ENCODE data around the gene CFAP77. TPM values are rescaled to one million over a fixed set of nuclear protein-coding genes. Genes with fewer than 3 reads are reported as not detected.

CFAP77 gene
- total and polyA plus RNA-seq, 2 of the 8 experiments (the other 6 are each of a cell fraction or from before 2014, with no cell fraction given) = 0.63 to 0.97 TPM

DNA sequence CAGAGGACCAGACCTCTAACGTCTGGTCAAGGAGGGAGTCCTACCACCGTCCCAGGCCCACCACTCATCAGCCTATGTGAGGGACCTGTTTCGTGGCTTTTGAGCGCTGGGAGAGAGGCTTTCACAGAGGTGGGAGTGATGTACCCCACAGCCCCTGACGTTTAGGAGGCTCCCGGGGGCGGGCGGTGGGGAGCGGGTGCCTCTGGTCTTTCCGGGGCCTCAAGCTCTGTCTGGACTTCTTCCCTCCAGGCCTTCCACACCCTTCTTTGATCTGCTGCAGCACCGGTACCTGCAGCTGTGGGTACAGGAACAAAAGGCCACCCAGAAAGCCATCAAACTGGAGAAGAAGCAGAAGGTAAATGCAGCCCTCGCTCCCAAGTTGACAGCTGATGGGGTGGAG lies 127.3 kb downstream of the CFAP77 start:
- CTCF ChIA-PET (ENCODE audit: partially characterized antibody) = interaction anchor here (1.0 to 3.7 kb wide), 5 partner anchors 9 to 365 kb away, joined by 3 to 20 read pairs (median 4); no protein-coding TSS in a partner anchor
- WGBS, 2 experiments (ENCODE audit: extremely low coverage in 1 of 2, insufficient coverage in 1 of 2, insufficient read length in 1 of 2, insufficient replicate concordance in 2 of 2, low coverage in 1 of 2, low lambda C conversion rate in 2 of 2, missing lambda C conversion rate in 1 of 2) = 81% methylated on average over 12 of the region's 12 CpGs; no CpG with 5 or more reads in 1 of the 2 experiments
- no peak for FAIRE-seq
- TF ChIP-seq GABPA (IDR thresholded peaks at IDR 0.05; ENCODE audit: borderline replicate concordance, insufficient read depth, low read length) (no peak), GTF2F1 (IDR thresholded peaks at IDR 0.05; ENCODE audit: borderline replicate concordance, low read depth, low read length) (no peak), PHF8 (conservative IDR thresholded peaks at IDR 0.05; ENCODE audit: low read depth, low read length) (no peak), CBX5 (IDR thresholded peaks at IDR 0.05; ENCODE audit: low read depth, low read length) (no peak), RFX5 (IDR thresholded peaks at IDR 0.05; ENCODE audit: borderline replicate concordance, low read depth, low read length) (no peak)
- TF ChIP-seq, protein P1, sequence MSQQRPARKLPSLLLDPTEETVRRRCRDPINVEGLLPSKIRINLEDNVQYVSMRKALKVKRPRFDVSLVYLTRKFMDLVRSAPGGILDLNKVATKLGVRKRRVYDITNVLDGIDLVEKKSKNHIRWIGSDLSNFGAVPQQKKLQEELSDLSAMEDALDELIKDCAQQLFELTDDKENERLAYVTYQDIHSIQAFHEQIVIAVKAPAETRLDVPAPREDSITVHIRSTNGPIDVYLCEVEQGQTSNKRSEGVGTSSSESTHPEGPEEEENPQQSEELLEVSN (IDR thresholded peaks at IDR 0.05) = no peak

More for the DNA sequence above, 127.3 kb downstream of the CFAP77 start:
- POLR2A ChIA-PET (ENCODE audit: partially characterized antibody) = no interaction called here
- Histone ChIP-seq H3K18ac (ENCODE audit: extremely low read depth, low read length) (no peak overlapping the region), H3K23me2 (ENCODE audit: low read depth, low read length) (no peaks in the 10 kb centered on the region; the same call in 1 of the 2 replicates), H3K4ac (replicated peaks; ENCODE audit: insufficient read length, low read depth, low read length) (no peak overlapping the region), H3K79me2 (ENCODE audit: control insufficient read depth in 1 of 2, insufficient read depth in 2 of 2, low read length in 2 of 2) (no peaks in the 10 kb centered on the region), H3K4me3 (ENCODE audit: extremely low read depth in 1 of 4, insufficient read depth in 2 of 4, low read depth in 3 of 4, low read length in 4 of 4) (no peak overlapping the region), H2BK15ac (ENCODE audit: low read length) (0 out of 2 replicates have a peak overlapping the region, but pooled peaks have one; percentile 61), H4K5ac (ENCODE audit: insufficient read length, low read depth, low read length) (no peak overlapping the region), H2AFZ (ENCODE audit: low read length) (no peak overlapping the region), H4K91ac (replicated peaks; ENCODE audit: insufficient read length, low read length) (no peak overlapping the region), H2AK5ac (ENCODE audit: low read depth, low read length) (no peak overlapping the region), H3K4me1 (replicated peaks in 1 of 4; ENCODE audit: control insufficient read depth in 3 of 4, insufficient read depth in 4 of 4, low read length in 3 of 4) (peaks cover 0 to 3% (median 1%) of the 10 kb centered on the region in 4 experiments; a peak in 3 of 7 replicates), H3K9ac (replicated peaks in 1 of 4; ENCODE audit: extremely low read depth in 1 of 4, low read depth in 3 of 4, low read length in 3 of 4) (no peak overlapping the region), H3K27ac (ENCODE audit: low read depth, low read length) (no peak overlapping the region), H3K14ac (ENCODE audit: insufficient read length) (no peak overlapping the region), H3K9me3 (ENCODE audit: insufficient read depth in 2 of 2, low read depth in 1 of 2, low read length in 1 of 2) (peaks cover 9 to 10% of the 10 kb centered on the region in 2 experiments), H3K23ac (ENCODE audit: insufficient read length) (no peak overlapping the region), H2BK120ac (replicated peaks; ENCODE audit: low read depth, low read length) (no peak overlapping the region), H2BK20ac (ENCODE audit: low read length) (no peak overlapping the region), H3K36me3 (ENCODE audit: control insufficient read depth in 2 of 4, insufficient read depth in 4 of 4, low read length in 3 of 4) (no peaks in the 10 kb centered on the region), H3K4me2 (ENCODE audit: insufficient read depth in 1 of 2, low read depth in 2 of 2, low read length in 2 of 2) (no peak overlapping the region), H4K20me1 (replicated peaks in 1 of 2; ENCODE audit: control insufficient read depth in 1 of 2, insufficient read depth in 2 of 2, low read length in 2 of 2) (no peaks in the 10 kb centered on the region), H2BK12ac (ENCODE audit: low read depth, low read length) (no peak overlapping the region), H3K56ac (replicated peaks; ENCODE audit: insufficient read length, low read depth, low read length) (no peak overlapping the region), H4K8ac (ENCODE audit: extremely low read depth, insufficient read depth, low read length) (0 out of 2 replicates have a peak overlapping the region, but pooled peaks have one; percentile 6), H3K27me3 (replicated peaks in 1 of 4; ENCODE audit: control insufficient read depth in 3 of 4, extremely low read depth in 1 of 4, insufficient read depth in 3 of 4, low read length in 3 of 4) (no peaks in the 10 kb centered on the region), H2BK5ac (ENCODE audit: low read depth, low read length) (no peak overlapping the region), H3K79me1 (ENCODE audit: low read depth, low read length) (no peaks in the 10 kb centered on the region)
- no peak for DNase-seq (ENCODE audit: low read depth in 1 of 2, low spot score in 2 of 2)

Data from H1 (cell line).